HL-60 (cell line): ENCODE data around the gene ARPP21.

ENCODE experiments used
- CTCF ChIP-seq: IDR thresholded peaks from one replicate; pipeline ENCODE4 v1.5.1; 2011; ENCODE audit warnings: low read length, control low read depth, inconsistent platforms; ENCODE audit not compliant: insufficient read depth
- POLR2AphosphoS5 ChIP-seq: IDR thresholded peaks from 2 replicates; pipeline ENCODE4 v1.6.1; 2012; ENCODE audit warnings: low read depth
- REST ChIP-seq: IDR thresholded peaks from 2 replicates; pipeline ENCODE4 v1.6.1; 2012; ENCODE audit warnings: low read depth; ENCODE audit not compliant: insufficient replicate concordance
- SPI1 ChIP-seq: IDR thresholded peaks from 2 replicates; pipeline ENCODE4 v1.6.1; 2012; ENCODE audit warnings: low read depth, mild to moderate bottlenecking, borderline replicate concordance

- no peak for TF ChIP-seq CTCF
- no peak for TF ChIP-seq SPI1
- no peak for TF ChIP-seq POLR2AphosphoS5
- no peak for TF ChIP-seq REST
Observed at GRCh38 chr3:35674451-35675109, 35.3 kb downstream of the ARPP21 start.
